DMS153 treated with DMSO at 0.1 percent for 48 hours (cell line): ENCODE data around the gene ASXL1.

Source experiments
- DNase-seq: peaks from one replicate; lab custom pipeline; 2025; ENCODE audit not compliant: unreplicated experiment; lab: John Stamatoyannopoulos, UW

Gene ASXL1

GRCh38 chr20:32452776-32453466 is 94.8 kb downstream of the ASXL1 start:
- no peak for DNase-seq

- DNase-seq, result no peak
These were observed 95.5 kb downstream of the ASXL1 start for GRCh38 chr20:32453467-32454163.

- DNase-seq, result no peak
These were observed 96.3 kb downstream of the ASXL1 start for GRCh38 chr20:32454164-32455145.

- no peak for DNase-seq
These were observed 97.2 kb downstream of the ASXL1 start for GRCh38 chr20:32455171-32455900.

- DNase-seq, result no peak
These were observed 98.0 kb downstream of the ASXL1 start for GRCh38 chr20:32455901-32456701.

- no peak for DNase-seq
These were observed 98.8 kb downstream of the ASXL1 start for GRCh38 chr20:32456869-32457478.

- no peak for DNase-seq
These were observed 99.4 kb downstream of the ASXL1 start for GRCh38 chr20:32457479-32457986.

- no peak for DNase-seq
These were observed 100.1 kb downstream of the ASXL1 start for GRCh38 chr20:32458061-32458836.

- no peak for DNase-seq
These were observed 100.7 kb downstream of the ASXL1 start for GRCh38 chr20:32458837-32459220.

GRCh38 chr20:32460231-32460630 is 102.1 kb downstream of the ASXL1 start:
- no peak for DNase-seq

- no peak for DNase-seq
These were observed 102.7 kb downstream of the ASXL1 start for GRCh38 chr20:32460683-32461320.

- DNase-seq, result no peak
These were observed 103.9 kb downstream of the ASXL1 start for GRCh38 chr20:32461836-32462600.

GRCh38 chr20:32462900-32463641 is 104.9 kb downstream of the ASXL1 start:
- no peak for DNase-seq

GRCh38 chr20:32463642-32464400 is 105.7 kb downstream of the ASXL1 start:
- DNase-seq, result no peak

GRCh38 chr20:32464401-32465091 is 106.4 kb downstream of the ASXL1 start:
- no peak for DNase-seq
